Vagina (tissue), 2 donors: ENCODE measurements around the gene ARSG. TPM values are rescaled to one million over a fixed set of nuclear protein-coding genes. Genes with fewer than 3 reads are reported as not detected.

Experiments
- DNase-seq, 2 donors: peaks; one replicate each; pipeline ENCODE4 v3.0.0-alpha.2; 2017; ENCODE audit errors: extremely low spot score in 2 of 2
- H3K27ac ChIP-seq: fragments of 200-600 bp; sonication (generic); one replicate; pipeline ENCODE4 v1.5.1; 2019
- H3K27me3 ChIP-seq: fragments of 200-600 bp; sonication (generic); one replicate; pipeline ENCODE4 v1.5.1; 2019
- H3K36me3 ChIP-seq, 2 donors: fragments of 200-600 bp; sonication (generic); one replicate each; pipeline ENCODE4 v1.5.1; 2017 to 2019
- H3K4me1 ChIP-seq: fragments of 200-600 bp; sonication (generic); one replicate; pipeline ENCODE4 v1.5.1; 2019
- H3K4me3 ChIP-seq, 2 donors: fragments of 200-600 bp; sonication (generic); 1 replicate in 1 of 2; 2 replicates in 1 of 2; pipeline ENCODE4 v1.5.1; 2016 to 2019
- H3K9me3 ChIP-seq: fragments of 200-600 bp; sonication (generic); one replicate; pipeline ENCODE4 v1.5.1; 2019
- CTCF ChIP-seq, 3 experiments: fragments of 450-650 bp in 2 of 3; fragments of 200-600 bp in 1 of 3; sonication (generic) in 1 of 3; IDR thresholded peaks; one replicate each; pipeline ENCODE4 v1.5.1; 2017 to 2019; ENCODE audit warnings: antibody characterized with exemption in 3 of 3, mild to moderate bottlenecking in 2 of 3, moderate library complexity in 2 of 3
- POLR2A ChIP-seq, 2 donors: fragments of 450-650 bp; IDR thresholded peaks; one replicate each; pipeline ENCODE4 v1.6.1; 2017; ENCODE audit warnings: antibody characterized with exemption in 2 of 2, mild to moderate bottlenecking in 2 of 2, moderate library complexity in 2 of 2
- POLR2AphosphoS5 ChIP-seq, 2 donors: sonication (generic); formaldehyde crosslinking; IDR thresholded peaks; one replicate each; pipeline ENCODE4 v1.9.0; 2017; ENCODE audit warnings: antibody characterized with exemption in 2 of 2, mild to moderate bottlenecking in 2 of 2, low read depth in 1 of 2; ENCODE audit not compliant: insufficient read depth in 1 of 2
- intact Hi-C: fragments of 100-400 bp; cut with DNase I; formaldehyde crosslinking; loops from one replicate; pipeline ENCODE4 v1.15.1; 2023
- total RNA-seq: library from RNA; depleted of rRNA; stranded (reverse); fragments of >200 nt; gene quantifications from one replicate; pipeline ENCODE4 v1.2.3, GENCODE V29; 2016

Gene ARSG
- total RNA-seq, 1 donor from 2014 or later: 8.1 TPM

- intact Hi-C loops: no loop called here
- Histone ChIP-seq H3K9me3 (no peaks in the 10 kb centered on the region), H3K4me3 (no peak overlapping the region), H3K27ac (no peak overlapping the region), H3K36me3 (no peaks in the 10 kb centered on the region), H3K4me1 (no peaks in the 10 kb centered on the region), H3K27me3 (no peaks in the 10 kb centered on the region)
- TF ChIP-seq CTCF (IDR thresholded peaks at IDR 0.05) (no peak), POLR2A (IDR thresholded peaks at IDR 0.05) (no peak), POLR2AphosphoS5 (IDR thresholded peaks at IDR 0.05; ENCODE audit: insufficient read depth in 1 of 2, low read depth in 1 of 2) (no peak)
- DNase-seq: no peak
These were observed 43.1 kb downstream of the ARSG start for GRCh38 chr17:68334393-68334792.

DNA sequence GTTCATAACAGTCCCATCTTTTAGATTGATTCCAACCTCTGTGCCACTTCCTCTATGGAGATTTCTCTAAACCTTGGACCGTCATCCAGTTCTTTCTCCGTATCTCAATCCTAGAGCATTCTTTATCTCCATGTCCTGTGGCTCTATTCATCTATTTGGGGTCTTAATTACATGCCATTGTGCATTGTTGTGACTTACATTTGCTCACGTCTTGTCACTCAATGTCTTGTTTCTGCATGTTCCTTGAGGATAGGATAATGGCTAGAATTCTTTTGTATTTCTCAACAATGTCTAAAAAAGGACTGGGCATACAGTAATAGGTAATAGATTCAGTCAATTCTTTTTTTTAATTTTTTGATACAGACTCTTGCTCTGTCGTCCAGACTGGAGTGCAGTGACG lies 50.2 kb downstream of the ARSG start:
- Histone ChIP-seq H3K4me1 (no peaks in the 10 kb centered on the region), H3K27ac (no peak overlapping the region), H3K9me3 (no peaks in the 10 kb centered on the region), H3K27me3 (no peaks in the 10 kb centered on the region), H3K36me3 (no peaks in the 10 kb centered on the region), H3K4me3 (no peak overlapping the region)
- no peak for TF ChIP-seq POLR2AphosphoS5 (IDR thresholded peaks at IDR 0.05; ENCODE audit: insufficient read depth in 1 of 2, low read depth in 1 of 2)
- TF ChIP-seq CTCF (IDR thresholded peaks at IDR 0.05): no peak
- TF ChIP-seq POLR2A (IDR thresholded peaks at IDR 0.05): no peak
- no peak for DNase-seq
- intact Hi-C loops: no loop called here

DNA sequence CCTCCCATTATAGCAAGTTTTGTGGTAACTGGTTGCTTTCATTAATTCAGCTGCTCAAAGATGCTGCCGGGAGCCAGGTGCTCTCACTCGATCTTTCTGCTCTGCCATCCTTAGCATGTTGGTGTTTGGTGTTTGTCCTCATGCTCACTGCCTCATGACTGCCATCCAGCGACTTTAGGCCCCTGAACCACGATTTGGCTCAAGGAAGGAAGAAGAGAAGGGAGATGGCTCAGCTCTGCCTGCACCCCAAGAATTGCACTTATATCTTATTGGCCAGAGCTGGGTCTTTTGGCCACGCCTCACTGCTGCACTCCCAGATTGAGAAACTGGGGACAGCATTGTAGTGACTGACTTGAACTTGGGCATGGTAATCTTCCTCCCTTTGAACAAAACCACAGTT lies 52.7 kb downstream of the ARSG start:
- no peaks in the 10 kb centered on the region for H3K36me3 ChIP-seq
- H3K27ac ChIP-seq: no peak overlapping the region
- H3K4me1 ChIP-seq: no peaks in the 10 kb centered on the region
- no peak overlapping the region for H3K4me3 ChIP-seq
- no peak for TF ChIP-seq CTCF (IDR thresholded peaks at IDR 0.05)
- TF ChIP-seq POLR2A (IDR thresholded peaks at IDR 0.05): no peak
- TF ChIP-seq POLR2AphosphoS5 (IDR thresholded peaks at IDR 0.05; ENCODE audit: insufficient read depth in 1 of 2, low read depth in 1 of 2): no peak
- no peak for DNase-seq
- H3K27me3 ChIP-seq: no peaks in the 10 kb centered on the region
- intact Hi-C loops: no loop called here
- no peaks in the 10 kb centered on the region for H3K9me3 ChIP-seq

DNA sequence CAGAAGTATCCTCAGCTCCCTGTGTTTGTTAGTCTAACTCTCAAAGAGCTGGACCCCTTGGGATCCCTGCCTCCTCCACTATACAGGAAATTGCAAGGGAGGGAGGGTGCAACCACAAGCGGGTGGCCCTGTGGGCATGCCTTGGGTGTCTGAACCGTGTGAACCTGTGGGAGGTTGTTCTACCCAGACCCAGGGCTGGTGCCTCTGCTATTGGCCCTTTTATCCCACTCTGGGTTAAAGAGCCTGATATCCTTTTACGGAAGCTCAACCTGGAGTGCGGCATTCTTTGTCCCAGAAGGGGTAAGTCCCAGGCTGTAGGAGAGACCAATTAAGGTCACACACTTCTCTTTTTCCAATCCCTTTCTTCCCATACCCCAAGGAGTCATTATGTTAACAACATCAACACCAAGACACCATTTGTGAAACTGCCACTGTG lies 53.4 kb downstream of the ARSG start:
- no peak overlapping the region for H3K27ac ChIP-seq
- DNase-seq: no peak
- H3K9me3 ChIP-seq: no peaks in the 10 kb centered on the region

DNA sequence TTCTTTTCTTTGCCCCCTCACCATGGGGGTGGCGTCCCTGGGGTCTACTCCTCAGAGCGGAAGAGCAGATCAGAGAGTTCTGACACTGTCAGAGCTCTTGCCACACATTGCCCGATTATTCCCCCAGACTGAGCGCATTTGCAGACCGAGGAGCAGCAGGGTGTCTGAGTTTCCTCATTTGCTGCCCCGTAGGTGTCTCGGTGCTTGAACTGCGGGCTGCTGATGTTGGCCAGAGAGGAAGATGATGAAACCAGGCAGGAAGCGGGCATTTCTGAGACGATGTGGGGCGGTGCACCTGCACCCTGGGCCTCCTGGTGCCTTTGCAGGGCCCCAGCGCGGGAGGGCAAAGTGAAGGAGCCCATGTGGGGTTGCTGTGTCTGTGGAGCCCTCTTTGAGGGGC lies 55.2 kb downstream of the ARSG start:
- no peaks in the 10 kb centered on the region for H3K36me3 ChIP-seq
- no peaks in the 10 kb centered on the region for H3K27me3 ChIP-seq
- intact Hi-C loops: no loop called here
- no peak overlapping the region for H3K4me3 ChIP-seq
- no peaks in the 10 kb centered on the region for H3K9me3 ChIP-seq
- no peak for TF ChIP-seq POLR2A (IDR thresholded peaks at IDR 0.05)
- peak in 1 of 2 donors; percentile 32 for TF ChIP-seq POLR2AphosphoS5 (IDR thresholded peaks at IDR 0.05; ENCODE audit: insufficient read depth in 1 of 2, low read depth in 1 of 2)
- TF ChIP-seq CTCF (IDR thresholded peaks at IDR 0.05): no peak
- H3K4me1 ChIP-seq: no peaks in the 10 kb centered on the region
- H3K27ac ChIP-seq: no peak overlapping the region
- no peak for DNase-seq

More for the DNA sequence above, 53.4 kb downstream of the ARSG start:
- intact Hi-C loops: no loop called here
- H3K27me3 ChIP-seq: no peaks in the 10 kb centered on the region
- no peaks in the 10 kb centered on the region for H3K4me1 ChIP-seq
- no peaks in the 10 kb centered on the region for H3K36me3 ChIP-seq
- H3K4me3 ChIP-seq: no peak overlapping the region
- TF ChIP-seq CTCF (IDR thresholded peaks at IDR 0.05) (no peak), POLR2A (IDR thresholded peaks at IDR 0.05) (no peak), POLR2AphosphoS5 (IDR thresholded peaks at IDR 0.05; ENCODE audit: insufficient read depth in 1 of 2, low read depth in 1 of 2) (no peak)
